Mucosa of descending colon (tissue), 3 donors: ENCODE measurements around the gene IRF1. TPM values are rescaled to one million over a fixed set of nuclear protein-coding genes. Genes with fewer than 3 reads are reported as not detected.
A peak's percentile ranks its signal among the peaks of the same experiment; 100 is the strongest.

Source experiments
- ATAC-seq: fragments of 200-7000 bp; cut with Tn5 transposase; one replicate; pipeline ENCODE4 v1.9.1; 2020; ENCODE audit warnings: mild to moderate bottlenecking, moderate library complexity
- DNase-seq, 3 donors: peaks; one replicate each; pipeline ENCODE4 v3.0.0-alpha.2; 2020
- H3K36me3 ChIP-seq: fragments of 200-600 bp; one replicate; pipeline ENCODE4 v1.8.0; 2021; ENCODE audit warnings: low read depth, mild to moderate bottlenecking
- H3K4me1 ChIP-seq: fragments of 200-600 bp; one replicate; pipeline ENCODE4 v1.8.0; 2021; ENCODE audit warnings: low read depth, mild to moderate bottlenecking
- H3K4me3 ChIP-seq: fragments of 200-600 bp; one replicate; pipeline ENCODE4 v1.8.0; 2021; ENCODE audit warnings: mild to moderate bottlenecking
- H3K9me3 ChIP-seq: fragments of 200-600 bp; one replicate; pipeline ENCODE4 v1.8.0; 2021; ENCODE audit warnings: mild to moderate bottlenecking
- CTCF ChIP-seq: fragments of 200-600 bp; IDR thresholded peaks from one replicate; pipeline ENCODE4 v1.8.0; 2022; ENCODE audit warnings: antibody characterized with exemption, mild to moderate bottlenecking
- intact Hi-C, 2 donors: fragments of 100-400 bp; cut with DNase I in 1 of 2; cut with micrococcal nuclease in 1 of 2; formaldehyde crosslinking; loops; one replicate each; pipeline versions ENCODE4 v1.11.0 to v1.11.1; 2022; cut with DNase I, micrococcal nuclease
- total RNA-seq, 3 donors: library from RNA; stranded (reverse); fragmentation: NEBNext Ultra II Directional in 2 of 3; extraction: Animal tissue kit (Norgen Biotek cat#: 25700) in 2 of 3; gene quantifications; one replicate each; pipeline versions ENCODE4 v1.2.1 to v1.2.4, GENCODE V29; 2021 to 2023
- donor health status: DM: no; HTN: no; CAD: no; lungs with moderate emphysema.
- donor health status: DM: no; HTN: no; CAD: no.
- donor health status: DM: no; HTN: yes; CAD: no.

IRF1 gene
- total RNA-seq, 3 donors from 2014 or later = 89.4 to 172 (median 143) TPM

- TF ChIP-seq CTCF = no peak
These were observed 36.2 kb downstream of the IRF1 start for GRCh38 chr5:132454361-132454760.

GRCh38 chr5:132451387-132451786, 39.2 kb downstream of the IRF1 start:
- no peak for TF ChIP-seq CTCF
- Histone ChIP-seq H3K4me1 (no peaks in the 10 kb centered on the region), H3K36me3 (no peaks in the 10 kb centered on the region), H3K9me3 (no peaks in the 10 kb centered on the region), H3K4me3 (no peak overlapping the region)
- DNase-seq (no peak), ATAC-seq (no peak)
- intact Hi-C loops = no loop called here

More at GRCh38 chr5:132454361-132454760, 36.2 kb downstream of the IRF1 start:
- ATAC-seq = no peak
- Histone ChIP-seq H3K9me3 (no peaks in the 10 kb centered on the region), H3K4me1 (peaks cover 20% of the 10 kb centered on the region), H3K36me3 (no peaks in the 10 kb centered on the region), H3K4me3 (no peak overlapping the region)
- intact Hi-C loops = no loop called here
- no peak for DNase-seq

GRCh38 chr5:132449060-132449459, 41.5 kb downstream of the IRF1 start:
- H3K9me3 ChIP-seq = no peaks in the 10 kb centered on the region

GRCh38 chr5:132447196-132447595, 43.4 kb downstream of the IRF1 start:
- no peak for TF ChIP-seq CTCF

More at GRCh38 chr5:132449060-132449459, 41.5 kb downstream of the IRF1 start:
- intact Hi-C loops = no loop called here
- ATAC-seq (no peak), DNase-seq (no peak)
- TF ChIP-seq CTCF = no peak
- no peaks in the 10 kb centered on the region for H3K36me3 ChIP-seq
- no peaks in the 10 kb centered on the region for H3K4me1 ChIP-seq
- H3K4me3 ChIP-seq = no peak overlapping the region

GRCh38 chr5:132446621-132447020, 44.0 kb downstream of the IRF1 start:
- no peak overlapping the region for H3K4me3 ChIP-seq
- intact Hi-C loops = no loop called here
- TF ChIP-seq CTCF = no peak
- no peaks in the 10 kb centered on the region for H3K36me3 ChIP-seq
- DNase-seq = peak in 2 of 3 donors; percentile 53 to 71
- peaks cover under 1% of the 10 kb centered on the region for H3K4me1 ChIP-seq
- peak; percentile 61 for ATAC-seq
- H3K9me3 ChIP-seq = no peaks in the 10 kb centered on the region

More at GRCh38 chr5:132447196-132447595, 43.4 kb downstream of the IRF1 start:
- intact Hi-C loops = no loop called here
- no peaks in the 10 kb centered on the region for H3K36me3 ChIP-seq
- ATAC-seq (peak; percentile 84), DNase-seq (no peak)
- H3K4me3 ChIP-seq = no peak overlapping the region
- no peaks in the 10 kb centered on the region for H3K4me1 ChIP-seq
- no peaks in the 10 kb centered on the region for H3K9me3 ChIP-seq

GRCh38 chr5:132445930-132446329, 44.6 kb downstream of the IRF1 start:
- Histone ChIP-seq H3K4me3 (no peak overlapping the region), H3K4me1 (peaks cover 2% of the 10 kb centered on the region), H3K36me3 (no peaks in the 10 kb centered on the region), H3K9me3 (no peaks in the 10 kb centered on the region)
- TF ChIP-seq CTCF = no peak
- intact Hi-C loops = no loop called here
- no peak for DNase-seq
- ATAC-seq = no peak
